LNCAP (cell line): ENCODE measurements around the gene GATA1.

Source experiments
- TF ChIP-seq, protein P1 (sequence below): fragments of 450-650 bp; IDR thresholded peaks from 2 replicates; pipeline ENCODE4 v1.5.1; 2017; ENCODE audit warnings: mild to moderate bottlenecking

Gene GATA1

DNA sequence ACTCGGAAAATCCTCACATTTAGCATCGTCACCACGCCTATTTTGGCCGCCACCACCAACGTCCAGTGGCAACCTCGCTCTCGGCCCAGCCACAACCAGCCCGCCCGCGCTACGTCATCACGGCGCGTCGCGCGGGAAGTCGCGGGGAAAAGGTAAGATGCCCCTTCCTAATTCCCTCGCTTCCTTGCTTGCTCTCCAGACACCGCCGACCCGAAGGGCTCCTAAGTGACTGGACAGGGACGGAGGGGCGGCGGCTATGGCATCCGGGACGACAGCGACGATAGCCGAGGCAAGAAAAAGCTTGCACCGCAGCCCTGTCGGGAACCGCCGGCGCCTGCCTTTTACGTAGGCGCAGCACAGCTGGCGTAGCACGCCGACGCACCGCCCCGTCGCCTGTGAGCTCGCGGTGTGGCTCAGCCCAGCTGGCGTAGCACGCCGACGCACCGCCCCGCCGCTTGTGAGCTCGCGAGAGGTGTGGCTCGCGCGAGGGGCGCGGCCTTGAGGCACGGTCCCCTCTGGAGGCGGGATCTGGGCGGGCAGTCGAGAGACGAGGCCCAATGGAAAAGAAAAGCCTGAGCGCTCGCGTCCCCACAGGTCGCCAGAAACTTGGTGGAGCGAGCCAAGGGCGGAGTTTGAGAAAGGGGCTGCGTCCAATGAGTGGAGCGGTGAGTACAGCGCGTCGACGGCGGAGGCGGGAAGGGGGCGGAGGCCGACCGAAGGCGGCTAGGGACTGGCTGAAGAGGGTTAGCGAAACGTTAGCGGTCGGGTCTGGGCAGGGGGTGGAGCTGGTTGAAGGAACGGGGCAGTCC is 15.1 kb downstream of the GATA1 start, which contains the start of gene HDAC6:
Gene HDAC6, plus strand, starts transcription at position 788 of the 809 bp plus-strand sequence. CDS start 626 bp downstream, outside the sequence.
- TF ChIP-seq, protein P1, sequence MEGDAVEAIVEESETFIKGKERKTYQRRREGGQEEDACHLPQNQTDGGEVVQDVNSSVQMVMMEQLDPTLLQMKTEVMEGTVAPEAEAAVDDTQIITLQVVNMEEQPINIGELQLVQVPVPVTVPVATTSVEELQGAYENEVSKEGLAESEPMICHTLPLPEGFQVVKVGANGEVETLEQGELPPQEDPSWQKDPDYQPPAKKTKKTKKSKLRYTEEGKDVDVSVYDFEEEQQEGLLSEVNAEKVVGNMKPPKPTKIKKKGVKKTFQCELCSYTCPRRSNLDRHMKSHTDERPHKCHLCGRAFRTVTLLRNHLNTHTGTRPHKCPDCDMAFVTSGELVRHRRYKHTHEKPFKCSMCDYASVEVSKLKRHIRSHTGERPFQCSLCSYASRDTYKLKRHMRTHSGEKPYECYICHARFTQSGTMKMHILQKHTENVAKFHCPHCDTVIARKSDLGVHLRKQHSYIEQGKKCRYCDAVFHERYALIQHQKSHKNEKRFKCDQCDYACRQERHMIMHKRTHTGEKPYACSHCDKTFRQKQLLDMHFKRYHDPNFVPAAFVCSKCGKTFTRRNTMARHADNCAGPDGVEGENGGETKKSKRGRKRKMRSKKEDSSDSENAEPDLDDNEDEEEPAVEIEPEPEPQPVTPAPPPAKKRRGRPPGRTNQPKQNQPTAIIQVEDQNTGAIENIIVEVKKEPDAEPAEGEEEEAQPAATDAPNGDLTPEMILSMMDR = no peak

DNA sequence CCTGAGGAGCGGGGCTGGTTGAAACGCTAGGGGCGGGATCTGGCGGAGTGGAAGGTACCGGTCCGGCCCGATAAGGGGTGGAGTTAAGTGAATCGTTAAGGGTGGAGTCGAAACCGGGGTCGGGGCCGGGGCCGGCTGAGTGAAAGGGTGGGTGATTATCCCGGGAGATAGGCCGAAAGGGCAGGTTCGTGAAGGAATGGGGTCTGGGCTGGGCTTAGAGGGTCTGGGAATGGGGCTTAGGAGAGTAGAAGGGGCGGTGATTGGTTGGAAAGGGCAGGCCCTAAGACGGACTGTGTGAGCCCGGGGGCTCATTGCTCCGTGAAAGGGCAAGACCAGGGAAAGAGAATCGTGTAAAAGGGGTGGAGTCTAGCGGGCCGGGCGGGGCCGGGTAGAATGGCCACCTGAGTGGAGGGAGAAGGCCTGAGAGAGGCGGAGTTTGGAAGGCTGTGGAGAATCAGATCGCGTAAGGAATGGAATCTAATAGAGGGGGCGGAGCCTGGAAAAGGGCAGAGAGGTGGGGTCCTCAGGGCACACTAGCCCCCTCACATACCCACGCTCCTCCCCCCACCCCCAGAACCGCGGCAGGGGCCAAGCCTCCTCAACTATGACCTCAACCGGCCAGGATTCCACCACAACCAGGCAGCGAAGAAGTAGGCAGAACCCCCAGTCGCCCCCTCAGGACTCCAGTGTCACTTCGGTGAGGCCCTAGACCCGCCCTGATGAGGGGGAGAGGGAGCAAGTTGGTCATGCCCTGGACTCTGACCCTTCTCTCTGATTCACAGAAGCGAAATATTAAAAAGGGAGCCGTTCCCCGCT is 15.9 kb downstream of the GATA1 start:
- TF ChIP-seq, protein P1 = no peak

DNA sequence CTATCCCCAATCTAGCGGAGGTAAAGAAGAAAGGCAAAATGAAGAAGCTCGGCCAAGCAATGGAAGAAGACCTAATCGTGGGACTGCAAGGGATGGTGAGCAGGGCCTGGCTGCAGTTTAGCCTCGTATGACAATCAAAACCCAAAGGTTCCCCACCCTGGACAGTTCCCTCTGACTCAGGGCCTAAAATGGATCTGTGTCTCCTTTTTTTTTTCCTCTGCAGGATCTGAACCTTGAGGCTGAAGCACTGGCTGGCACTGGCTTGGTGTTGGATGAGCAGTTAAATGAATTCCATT is 16.5 kb downstream of the GATA1 start:
- TF ChIP-seq, protein P1 = no peak

DNA sequence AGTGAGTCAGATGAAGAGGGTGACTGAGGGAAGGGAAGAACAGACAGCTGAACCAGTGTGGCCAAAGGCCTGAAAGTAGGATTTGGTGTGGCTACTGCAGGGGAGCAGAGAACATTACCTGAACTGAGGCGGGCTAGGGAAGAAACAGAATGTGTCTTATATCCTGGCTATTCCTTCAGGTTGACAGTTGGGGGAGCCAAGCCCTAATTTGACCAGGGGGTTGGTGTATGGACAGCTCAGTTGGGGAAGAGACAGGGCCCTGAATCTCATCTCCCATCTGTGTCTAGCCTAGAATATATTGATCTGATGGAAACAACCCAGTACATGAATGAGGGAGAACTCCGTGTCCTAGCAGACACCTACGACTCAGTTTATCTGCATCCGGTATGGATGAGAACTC is 19.7 kb downstream of the GATA1 start:
- TF ChIP-seq, protein P1 = no peak

DNA sequence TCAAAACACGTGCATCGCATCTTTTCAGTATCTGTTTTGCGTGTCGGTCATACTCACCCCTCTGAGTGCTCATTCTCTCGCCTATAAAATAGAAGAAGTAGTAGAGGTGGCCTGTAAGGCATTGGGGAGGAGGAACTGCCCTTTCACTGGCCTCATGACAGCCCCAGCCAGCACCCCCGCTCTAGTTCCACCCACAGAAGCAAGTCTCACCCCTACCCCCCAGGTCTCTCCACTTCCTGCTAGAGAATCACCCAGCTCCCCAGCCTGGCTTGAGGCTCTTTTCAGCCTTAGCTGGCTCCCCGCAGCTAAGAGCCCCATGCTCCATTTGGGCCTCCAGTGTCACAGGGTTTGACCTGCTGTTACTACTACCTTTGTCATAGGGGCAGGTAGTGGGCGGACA is 27.3 kb downstream of the GATA1 start:
- TF ChIP-seq, protein P1 = no peak

DNA sequence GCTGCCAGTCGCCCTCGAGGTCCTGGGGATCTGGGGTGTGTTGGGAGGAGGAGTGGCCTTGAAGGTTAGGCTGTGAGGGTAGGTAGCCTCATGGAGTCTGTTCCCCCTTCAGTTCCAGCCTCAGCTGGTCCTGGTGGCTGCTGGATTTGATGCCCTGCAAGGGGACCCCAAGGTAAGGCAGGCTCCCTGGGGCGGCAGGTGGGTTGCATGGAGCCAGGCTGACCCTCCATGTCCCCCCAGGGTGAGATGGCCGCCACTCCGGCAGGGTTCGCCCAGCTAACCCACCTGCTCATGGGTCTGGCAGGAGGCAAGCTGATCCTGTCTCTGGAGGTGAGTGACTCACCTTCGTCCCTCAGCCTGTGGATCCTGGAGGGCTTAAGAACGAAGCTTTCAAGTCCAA is 28.3 kb downstream of the GATA1 start:
- TF ChIP-seq, protein P1 = no peak

DNA sequence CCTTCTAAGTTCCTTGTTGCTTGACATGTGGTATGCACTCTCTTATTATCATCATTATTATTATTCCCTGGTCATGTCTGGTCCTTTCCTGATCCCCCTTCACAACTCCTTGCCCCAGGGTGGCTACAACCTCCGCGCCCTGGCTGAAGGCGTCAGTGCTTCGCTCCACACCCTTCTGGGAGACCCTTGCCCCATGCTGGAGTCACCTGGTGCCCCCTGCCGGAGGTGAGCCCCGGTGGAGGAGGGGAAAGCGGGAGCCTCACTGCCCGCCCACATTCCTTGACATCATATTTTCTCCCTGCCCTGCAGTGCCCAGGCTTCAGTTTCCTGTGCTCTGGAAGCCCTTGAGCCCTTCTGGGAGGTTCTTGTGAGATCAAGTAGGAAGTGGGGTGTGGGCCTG is 28.9 kb downstream of the GATA1 start:
- TF ChIP-seq, protein P1 = no peak
